HTERT RPE-1 (cell line): ENCODE measurements around the gene HCFC1.

Experiments
- in situ Hi-C: fragments of 300-500 bp; cut with MboI; formaldehyde crosslinking; loops from 4 replicates; pipeline ENCODE4 v1.14.3; 2020; ENCODE audit warnings: low sequenced_read_pairs

HCFC1 gene

DNA sequence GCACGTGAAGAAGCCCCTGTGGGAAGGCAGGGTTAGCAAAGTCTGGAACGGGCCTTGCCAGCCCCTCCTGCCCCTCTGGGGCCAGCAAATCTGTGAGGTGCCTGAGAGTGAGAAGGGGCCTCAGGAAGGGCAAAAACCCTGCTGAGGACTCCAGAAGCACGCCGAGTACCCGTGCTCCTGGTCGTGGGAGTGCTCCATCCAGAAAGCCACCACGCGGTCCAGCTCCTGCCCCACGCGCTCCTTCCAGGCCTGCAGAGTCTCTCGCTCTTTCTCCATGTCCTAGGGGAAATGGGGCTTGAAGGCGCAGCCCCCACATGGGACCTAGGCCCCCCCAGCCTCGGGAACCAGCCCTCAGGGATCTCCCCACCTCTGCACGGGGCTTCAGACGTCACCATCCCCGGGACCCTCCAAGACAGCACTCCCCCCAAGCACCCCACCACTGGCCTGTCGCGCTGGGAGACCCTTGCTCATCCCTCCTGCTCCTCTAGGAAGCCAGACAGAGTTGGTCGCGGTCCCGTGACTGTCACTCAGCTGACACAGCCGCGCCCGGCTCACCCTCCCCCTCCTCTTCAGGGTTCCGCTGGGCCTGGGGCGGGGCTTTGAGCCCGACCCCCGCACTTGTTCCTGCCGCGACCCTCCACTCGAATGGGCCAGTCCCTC lies 27.3 kb downstream of the HCFC1 start, which contains the start of gene RENBP:
Gene RENBP (minus strand): TSS at position 504 of the 660 bp plus-strand sequence. CDS start 33 bp downstream, at position 471.
- in situ Hi-C loops: no loop called here

DNA sequence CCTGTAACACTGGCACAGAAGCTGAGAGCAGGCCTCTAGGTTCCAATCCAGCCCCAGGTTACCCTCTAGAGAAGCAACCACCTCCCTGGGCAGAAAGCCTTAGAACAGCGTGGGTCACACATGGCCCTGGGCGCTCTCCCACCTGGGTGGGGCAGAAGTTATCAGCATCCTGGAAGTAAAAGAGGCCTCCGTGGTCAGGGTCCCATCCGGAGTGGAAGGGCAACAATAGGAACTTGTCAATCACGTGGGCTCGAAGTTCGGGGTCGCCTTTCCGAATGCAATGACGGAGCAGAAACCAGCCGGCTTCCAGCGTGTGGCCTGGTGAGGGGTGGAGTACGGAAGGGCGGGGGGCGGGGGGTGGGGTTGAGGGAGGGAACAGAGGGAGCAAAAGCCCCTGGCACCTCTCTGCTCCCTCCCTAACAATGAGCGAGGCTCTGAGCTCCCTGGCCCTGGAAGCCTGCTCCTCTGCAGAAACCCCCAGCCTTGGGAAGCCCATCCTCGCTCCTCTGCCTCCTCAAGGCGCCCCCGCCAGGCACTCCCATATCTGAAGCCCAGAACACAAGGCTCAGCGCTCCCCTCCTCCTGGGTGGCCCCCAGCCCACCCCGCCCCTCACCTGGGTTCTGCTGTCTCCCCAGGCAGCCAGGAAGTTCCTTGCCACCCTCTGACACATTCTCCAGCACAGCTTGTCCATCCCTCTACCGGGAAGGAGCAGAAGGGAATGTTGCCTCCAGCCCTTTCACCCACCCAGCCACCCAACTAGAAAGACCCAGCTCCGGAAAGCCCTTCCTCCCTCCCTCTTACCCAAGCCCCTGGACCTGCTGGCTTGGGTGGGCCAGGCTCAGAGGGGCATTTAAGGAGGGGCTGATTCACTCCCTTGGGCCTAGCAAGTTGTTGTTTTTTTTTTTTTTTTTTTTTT lies 30.0 kb downstream of the HCFC1 start:
- in situ Hi-C loops: no loop called here

DNA sequence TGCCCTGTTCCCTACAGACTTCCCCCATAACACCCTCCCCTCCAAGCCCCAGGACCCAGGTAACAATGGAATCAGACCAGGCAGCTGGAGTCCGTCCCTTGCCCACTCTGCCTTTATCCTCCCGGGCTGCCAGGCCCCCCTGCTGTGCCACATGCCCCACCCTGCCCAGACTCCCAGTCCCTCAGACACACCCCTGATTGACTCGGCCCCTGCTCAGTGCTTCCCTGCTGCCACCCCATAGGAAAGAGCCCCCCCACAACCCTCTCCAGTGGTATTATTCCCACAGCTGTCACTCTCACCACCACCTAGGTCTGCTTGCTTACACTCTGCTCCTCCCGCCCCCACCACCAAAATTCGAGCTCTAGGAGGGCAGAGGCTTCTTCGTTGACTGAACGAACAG lies 32.0 kb downstream of the HCFC1 start:
- in situ Hi-C loops: no loop called here

DNA sequence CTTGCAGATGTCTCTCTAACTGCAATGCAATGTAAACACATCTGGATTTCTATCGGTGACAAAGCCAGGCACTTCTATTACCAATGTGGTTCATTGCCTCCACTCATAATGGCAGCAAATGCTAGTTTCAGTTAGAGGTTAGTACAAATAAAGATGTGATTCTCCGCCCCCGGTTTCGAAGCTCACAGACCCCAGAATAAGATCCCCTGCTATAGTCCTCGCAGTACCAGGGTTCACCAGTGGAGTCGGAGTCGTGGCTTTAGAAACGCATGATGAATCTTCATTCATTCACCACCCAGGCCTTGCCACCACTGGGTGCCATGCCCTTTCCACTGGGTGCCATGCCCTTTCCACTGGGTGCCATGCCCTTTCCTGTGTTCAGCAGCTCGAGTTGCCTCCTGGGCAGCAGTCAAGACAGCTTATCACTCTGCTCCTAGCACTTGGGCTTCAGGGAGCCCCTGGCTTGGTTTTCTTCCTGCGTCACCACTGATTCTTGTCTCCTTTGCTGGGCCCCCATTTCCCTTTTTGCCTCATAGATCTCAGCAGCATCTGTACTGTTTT lies 33.3 kb downstream of the HCFC1 start:
- in situ Hi-C loops: no loop called here

DNA sequence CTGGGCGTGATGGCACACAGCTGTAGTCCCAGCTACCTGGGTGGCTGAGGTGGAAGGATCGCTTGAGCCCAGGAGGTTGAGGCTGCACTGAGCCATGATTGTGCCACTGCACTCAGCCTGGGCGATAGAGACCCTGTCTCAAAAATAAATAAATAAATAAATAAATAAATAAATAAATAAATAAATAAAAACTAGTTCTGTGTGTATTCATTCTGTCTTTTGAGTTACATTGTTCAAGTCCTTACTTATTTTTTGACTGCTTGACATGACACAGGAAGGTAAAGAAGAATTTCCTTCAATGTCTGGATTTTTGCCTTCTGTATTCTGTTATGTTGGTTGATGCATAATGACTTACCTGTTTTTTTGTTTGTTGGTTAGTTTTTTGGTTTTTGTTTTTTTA lies 34.6 kb downstream of the HCFC1 start:
- in situ Hi-C loops: no loop called here

DNA sequence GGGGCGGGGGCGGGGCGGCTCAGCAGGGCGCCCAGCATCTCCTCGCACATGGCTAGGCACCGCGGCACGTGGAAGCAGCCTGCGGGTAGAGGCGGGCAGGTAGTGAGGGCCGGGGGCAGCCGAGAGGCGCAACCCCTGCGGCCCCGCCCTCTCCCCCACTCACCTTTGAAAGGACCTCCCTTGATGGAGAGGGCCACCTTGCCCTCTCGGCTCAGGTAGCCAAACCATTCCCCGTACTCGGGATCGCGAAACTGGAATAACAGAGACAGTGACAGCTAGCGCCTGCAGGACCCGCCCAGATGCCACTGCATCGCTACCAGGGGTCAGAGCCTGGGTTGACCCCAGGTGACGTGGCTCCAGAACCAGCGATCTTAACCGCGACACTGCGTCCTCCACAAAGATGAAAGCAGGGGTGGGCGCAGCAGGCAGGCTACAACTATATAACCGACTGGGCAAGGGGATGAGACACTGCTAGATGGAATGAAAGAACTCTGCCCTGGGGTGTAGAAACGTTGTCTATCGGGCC lies 36.2 kb downstream of the HCFC1 start:
- in situ Hi-C loops: no loop called here

DNA sequence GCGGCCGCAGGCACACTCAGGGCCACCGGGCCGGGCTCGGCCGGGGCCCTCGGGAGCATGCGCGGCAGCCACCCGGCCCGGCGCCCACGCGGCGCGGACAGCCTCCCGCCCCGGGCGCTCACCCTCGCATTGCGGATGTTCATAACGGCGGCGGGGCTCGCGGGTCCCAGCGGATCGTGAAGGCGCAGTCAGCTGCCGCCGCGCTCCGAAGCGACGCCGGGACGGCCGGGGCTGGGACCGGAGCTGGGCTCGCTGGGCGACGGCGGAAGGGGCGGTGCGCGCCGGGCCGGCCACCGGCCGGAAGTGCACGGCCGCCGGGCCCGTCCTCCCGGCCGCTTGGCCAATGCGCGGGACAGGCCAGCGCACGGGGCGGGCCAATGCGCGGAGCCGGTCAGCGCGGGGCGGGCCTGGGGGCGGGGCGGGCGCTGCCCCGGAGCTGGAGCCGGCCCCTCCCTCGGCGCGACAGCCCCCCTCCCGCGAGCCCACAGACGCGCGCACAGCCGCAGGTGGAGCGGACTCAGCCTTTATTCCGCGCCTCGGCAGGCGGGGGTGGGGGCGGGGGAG lies 36.8 kb downstream of the HCFC1 start, which contains the start of gene NAA10:
Gene NAA10 (minus strand): TSS at position 276 of the 564 bp plus-strand sequence. CDS start 133 bp downstream, at position 143.
- in situ Hi-C loops: no loop called here

DNA sequence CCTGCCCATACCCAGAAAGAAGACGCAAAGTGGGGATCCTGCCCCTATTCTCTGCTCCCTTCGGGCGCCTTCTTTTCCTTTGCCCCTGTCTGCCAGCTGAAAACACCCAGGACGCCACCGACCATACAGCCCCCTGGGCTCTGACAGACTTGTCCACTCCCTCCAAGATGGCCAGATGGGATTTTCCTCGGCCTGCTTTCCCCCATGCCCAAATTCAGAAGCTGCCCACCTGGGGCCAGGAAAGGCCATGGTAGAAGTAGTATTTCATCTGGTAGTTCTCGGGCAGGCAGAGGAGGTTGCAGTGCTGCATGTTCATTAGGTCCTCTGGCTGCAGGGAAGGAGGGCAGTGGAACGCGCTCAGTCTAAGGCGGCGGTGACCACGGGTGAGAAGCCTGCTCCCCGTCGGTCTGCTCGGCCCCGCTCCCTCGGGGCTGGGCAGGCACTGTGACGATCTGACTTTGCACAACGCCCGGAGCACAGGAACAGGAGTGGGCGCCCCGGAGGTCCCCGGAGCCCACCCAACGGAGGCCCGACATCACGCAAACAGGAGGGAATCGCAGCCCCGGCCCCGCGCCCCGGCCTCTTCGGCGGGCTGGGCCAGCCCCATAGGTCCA lies 37.4 kb downstream of the HCFC1 start:
- in situ Hi-C loops: no loop called here

DNA sequence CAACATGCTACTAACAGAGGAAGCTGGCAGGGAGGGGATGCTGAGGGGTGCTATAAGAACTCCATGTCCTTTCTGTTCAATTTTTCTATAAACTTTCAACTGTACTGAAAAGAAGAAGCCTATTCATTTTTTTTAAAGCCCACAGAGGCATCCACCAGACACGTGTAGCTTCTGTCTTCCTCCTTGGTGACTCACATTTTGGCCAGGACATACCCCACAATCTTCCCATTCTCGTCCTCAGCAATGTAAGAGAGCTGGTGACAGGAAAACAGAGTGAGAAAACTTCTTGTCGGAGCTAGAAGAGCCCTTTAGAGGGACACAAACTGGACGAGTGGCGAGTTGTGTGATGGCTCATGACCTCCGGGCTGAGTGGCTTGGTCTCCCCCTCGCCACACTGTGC lies 37.9 kb downstream of the HCFC1 start:
- in situ Hi-C loops: no loop called here

DNA sequence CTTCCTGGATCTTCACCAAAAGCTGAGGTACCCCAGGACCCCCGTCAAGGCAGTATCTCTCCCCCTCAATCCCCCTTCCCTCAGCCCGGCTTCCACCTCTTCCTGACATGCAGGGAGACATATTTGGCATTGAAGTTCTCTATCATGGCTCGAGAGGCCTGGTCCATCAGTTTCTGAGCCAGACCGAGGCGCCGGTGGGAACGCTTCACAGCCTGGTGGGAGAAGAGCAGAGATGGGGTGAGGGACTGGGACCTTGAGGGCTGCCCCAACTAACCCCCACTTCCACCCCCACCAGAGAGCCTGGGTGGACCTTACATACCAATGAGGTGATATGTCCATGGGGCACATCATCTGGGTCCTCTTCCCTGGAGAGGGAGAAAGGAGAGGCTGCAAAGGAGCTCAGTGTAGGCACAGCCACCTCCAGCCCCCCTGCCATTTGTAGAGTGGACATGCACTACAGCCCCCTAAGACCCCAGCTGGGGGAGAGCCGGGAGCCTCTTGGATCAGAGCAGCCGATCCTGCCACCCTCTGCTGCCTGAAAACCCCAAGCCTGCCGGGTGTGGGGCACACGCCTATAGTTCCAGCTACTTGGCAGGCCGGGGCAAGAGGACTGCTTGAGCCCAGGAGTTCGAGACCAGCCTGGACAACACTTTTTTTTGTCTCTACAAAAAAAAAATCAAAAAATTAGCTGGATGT lies 39.2 kb downstream of the HCFC1 start:
- in situ Hi-C loops: no loop called here

DNA sequence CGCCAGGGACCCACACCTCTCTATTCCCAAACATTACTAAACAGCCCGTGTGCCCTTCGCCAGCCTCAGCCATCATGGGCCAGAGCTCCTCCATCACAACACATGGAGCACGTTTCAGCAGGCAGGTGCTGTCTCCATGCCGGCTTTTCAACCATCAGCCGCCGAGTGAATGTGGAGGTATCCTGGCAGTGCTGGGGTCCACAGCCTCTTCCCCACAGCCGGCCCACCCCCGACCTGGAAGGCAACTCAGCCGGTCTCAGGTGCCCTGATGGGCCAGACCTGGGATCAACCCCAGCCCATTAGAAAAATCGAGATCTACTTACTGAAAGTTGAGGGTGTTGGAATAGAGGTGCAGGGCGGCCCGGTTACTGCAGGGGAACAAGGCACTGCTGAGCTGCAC lies 39.9 kb downstream of the HCFC1 start:
- in situ Hi-C loops: no loop called here

DNA sequence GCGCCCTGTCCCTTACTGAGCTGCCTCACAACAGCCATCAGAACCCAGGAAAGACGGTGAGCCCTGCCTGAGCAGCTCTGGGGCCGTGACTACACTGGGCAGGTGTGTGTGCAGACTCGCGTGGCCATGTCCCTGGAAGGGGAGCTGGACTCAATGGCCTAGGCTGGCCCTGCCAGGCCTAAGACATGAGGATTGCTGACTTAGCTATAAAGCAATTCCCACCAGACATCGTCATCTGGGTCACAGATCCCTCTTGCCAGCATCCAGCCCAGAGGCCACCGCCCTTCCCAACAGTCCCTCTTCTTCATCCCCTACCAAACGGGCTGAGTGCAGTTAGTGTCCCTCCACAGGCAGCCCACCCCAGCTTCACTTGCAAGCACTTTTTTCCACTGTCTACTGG lies 40.5 kb downstream of the HCFC1 start:
- in situ Hi-C loops: no loop called here

DNA sequence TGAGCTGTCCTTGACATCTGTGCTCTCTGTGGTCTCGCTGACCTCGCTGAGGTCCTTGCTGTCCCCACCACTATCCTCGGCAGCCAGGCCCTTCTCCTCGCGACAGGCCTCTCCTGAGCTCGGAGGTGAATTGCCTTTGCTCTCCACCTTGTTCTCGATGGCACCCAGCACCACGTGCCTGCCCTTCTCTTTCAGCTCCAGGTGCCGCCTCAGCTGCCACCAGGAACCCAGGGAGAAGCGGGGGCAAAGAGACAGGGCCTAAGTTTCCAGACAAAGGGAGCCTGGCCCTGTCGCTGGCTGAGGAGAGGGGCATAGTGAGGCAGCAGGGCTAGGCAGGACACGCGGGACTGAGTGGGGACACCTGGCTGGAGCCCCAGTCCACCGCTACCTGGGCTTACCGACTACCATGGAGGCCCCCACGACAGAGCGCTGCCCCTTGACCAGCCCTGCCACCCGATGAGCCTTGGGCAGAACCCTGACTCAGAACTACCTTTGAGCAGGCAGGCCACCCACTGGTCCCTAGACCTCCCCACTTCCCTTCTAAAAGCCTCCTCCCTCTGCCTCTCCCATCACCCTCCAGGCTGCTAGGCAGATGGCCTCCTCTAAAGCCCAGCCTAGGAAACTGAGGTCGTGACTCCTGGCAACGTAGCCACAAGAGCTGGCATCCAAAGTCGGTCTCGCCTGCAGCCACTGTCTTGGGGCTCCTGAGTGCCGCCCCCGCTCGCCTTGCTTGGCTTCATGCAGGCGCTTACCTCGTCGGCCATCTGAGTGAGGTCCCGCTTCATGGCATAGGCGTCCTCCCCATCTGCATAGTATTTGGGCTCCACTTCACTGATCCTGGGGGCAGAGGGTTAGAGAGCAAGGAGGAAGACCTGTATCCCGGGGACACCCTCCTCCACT lies 41.4 kb downstream of the HCFC1 start:
- in situ Hi-C loops: no loop called here

DNA sequence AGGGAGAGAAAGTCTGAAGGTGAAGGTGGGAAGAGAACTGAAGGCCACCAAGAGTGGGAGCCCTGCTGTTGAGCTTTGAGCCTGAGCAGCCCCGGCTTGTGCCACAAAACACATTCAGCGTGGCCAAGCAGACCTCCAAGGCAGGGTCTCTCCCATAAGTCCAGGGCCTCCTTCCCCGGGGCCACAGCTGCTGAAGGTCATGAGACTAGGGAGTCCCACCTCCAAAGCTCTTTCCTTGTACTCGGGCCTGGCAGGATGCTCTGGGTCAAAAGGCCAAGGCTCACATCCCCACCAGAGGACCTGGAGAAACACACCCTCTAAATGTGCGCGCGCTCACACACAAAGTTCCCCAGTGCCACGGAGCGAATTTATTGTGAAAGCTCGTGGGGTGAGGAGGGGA lies 42.0 kb downstream of the HCFC1 start:
- in situ Hi-C loops: no loop called here

DNA sequence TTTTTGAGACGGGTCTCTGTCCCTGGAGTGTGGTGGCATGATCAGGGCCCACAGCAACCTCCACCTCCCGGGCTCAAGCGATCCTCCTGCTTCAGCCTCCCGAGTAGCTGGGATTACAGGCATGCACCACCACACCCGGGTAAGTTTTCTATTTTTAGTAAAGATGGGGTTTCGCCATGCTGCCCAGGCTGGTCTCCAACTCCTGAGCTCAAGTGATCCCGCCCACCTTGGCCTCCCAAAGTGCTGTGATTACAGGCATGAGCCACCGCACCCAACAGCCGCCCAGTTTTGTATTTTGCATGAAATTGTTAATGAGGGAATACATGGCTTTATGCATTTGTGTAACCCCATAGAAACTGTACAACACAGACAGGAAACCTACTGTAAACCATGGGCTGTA lies 42.8 kb downstream of the HCFC1 start:
- in situ Hi-C loops: no loop called here

DNA sequence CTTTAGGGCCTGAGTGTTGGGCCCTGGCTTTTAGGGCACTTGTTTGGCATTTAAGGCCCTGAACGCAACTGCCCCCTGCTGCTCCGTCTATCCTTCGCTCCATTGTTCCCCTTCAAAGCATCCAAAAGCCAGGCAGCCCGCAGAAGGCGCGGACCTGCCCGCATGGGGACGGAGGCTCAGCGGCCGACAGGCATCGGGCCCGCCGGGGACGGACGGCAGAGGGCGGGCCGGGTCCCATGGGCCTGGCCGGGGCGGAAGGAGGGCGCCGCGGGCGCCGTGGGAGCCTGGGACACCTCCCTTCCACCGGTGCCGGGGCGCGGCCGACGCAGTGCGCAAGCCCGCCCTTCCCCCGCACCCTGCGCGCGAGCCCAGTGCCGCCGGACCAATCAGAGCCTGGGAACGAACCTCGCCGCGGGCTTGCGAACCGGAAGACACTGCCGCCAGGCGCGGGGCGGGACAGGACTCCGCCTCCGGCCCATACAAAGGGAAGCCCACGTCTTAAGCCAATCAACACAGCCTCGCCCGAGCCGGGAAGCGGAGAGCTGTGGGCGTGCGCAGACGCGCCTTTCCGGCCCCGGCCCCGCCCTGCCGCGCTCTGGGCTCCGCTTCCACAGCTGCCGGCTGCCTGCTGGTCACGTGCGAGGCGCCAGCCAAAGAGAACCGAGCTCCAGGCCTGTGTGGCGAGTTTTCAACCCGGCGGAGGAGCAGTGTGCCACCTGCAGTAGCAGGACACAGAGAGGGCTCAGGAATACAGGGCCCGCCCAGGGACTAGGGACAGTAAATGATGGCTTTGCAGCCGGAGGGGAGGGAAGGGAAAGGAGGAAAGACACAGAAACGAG lies 43.5 kb downstream of the HCFC1 start:
- in situ Hi-C loops: no loop called here

DNA sequence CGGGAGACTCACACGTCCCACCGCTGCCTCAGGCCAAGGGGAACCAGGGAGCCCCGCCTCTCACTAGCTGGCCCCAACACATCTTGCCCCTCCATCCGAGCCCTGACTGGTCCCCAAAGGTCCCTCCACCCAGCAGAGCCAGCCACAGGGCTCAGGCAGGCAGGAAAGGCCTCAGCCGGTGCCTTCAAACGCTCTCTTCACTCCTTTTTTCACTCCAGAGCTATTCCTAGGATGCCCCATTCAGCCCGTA lies 44.0 kb downstream of the HCFC1 start:
- in situ Hi-C loops: no loop called here

DNA sequence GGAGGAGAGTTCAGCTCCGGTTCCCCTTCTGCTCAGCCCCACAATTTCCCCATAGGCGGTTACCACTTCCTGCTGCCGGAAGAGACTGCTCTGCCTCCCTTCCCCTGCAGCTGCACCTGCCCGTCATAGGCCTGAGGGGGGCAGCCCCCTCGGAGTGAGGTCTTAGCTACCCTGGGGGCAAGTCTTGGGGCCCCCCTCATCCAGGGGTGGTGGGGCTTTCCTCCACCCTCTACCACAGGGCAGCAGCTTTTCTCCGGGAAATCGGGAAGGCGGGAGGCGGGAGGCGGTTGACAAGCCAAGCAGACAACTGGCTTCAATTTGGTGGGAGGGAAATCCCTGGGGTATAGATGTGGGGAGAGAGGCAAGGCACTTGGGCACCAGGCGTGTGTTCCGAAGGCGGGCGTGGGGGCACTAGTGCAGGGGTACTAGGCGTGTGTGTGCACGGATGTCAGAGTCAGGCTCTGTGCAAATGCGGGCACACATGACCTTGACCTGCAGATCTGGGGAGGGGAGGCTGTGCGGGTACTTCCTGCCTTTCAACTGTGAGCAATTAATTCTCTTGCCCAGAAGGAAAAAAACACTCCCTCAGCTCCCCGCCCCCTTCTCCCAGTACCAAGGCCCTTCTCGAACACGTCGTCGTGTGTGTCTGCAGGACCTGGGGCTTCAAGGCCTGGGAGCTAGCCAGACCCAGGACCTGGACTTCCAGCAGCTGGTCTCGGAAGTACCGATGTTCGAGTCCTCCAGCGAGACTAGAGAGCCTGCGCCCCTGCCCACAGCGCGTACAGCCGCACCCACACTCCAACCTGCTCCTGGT lies 44.6 kb downstream of the HCFC1 start:
- in situ Hi-C loops: no loop called here
